Measurements from ENCODE around the gene ABT1. TPM values are rescaled to one million over a fixed set of nuclear protein-coding genes. Genes with fewer than 3 reads are reported as not detected.
A peak's percentile ranks its signal among the peaks of the same experiment; 100 is the strongest.

ABT1 gene
- total RNA-seq, 2 experiments from 2014 or later: 26.3 to 34.6 TPM

- Histone ChIP-seq H3K4me2 (ENCODE audit: low read length) (peak overlapping the region; percentile 65), H3K36me3 (ENCODE audit: insufficient read depth, low read length) (no peaks in the 10 kb centered on the region), H3K27ac (ENCODE audit: low read depth, low read length, poor library complexity, severe bottlenecking) (no peak overlapping the region), H2AFZ (ENCODE audit: low read length) (peak overlapping the region; percentile 84; the same call in 1 of the 2 replicates), H3K4me3 (ENCODE audit: low read depth, low read length, poor library complexity, severe bottlenecking) (peak overlapping the region; percentile 21), H4K20me1 (ENCODE audit: insufficient read depth, low read length) (no peaks in the 10 kb centered on the region), H3K9me2 (ENCODE audit: insufficient read depth, low read length) (no peaks in the 10 kb centered on the region), H3K9me3 (ENCODE audit: low read length) (no peaks in the 10 kb centered on the region), H3K4me1 (ENCODE audit: insufficient read depth, low read length, poor library complexity, severe bottlenecking) (no peaks in the 10 kb centered on the region), H3K79me2 (ENCODE audit: insufficient read depth, low read depth, low read length) (no peaks in the 10 kb centered on the region)
- DNase-seq (ENCODE audit: low spot score): peak; percentile 80
- POLR2A ChIA-PET: interaction anchor here (0.6 kb wide), 1 partner anchor 1184 kb away, joined by 3 read pairs; no protein-coding TSS in a partner anchor
- TF ChIP-seq, protein P1, sequence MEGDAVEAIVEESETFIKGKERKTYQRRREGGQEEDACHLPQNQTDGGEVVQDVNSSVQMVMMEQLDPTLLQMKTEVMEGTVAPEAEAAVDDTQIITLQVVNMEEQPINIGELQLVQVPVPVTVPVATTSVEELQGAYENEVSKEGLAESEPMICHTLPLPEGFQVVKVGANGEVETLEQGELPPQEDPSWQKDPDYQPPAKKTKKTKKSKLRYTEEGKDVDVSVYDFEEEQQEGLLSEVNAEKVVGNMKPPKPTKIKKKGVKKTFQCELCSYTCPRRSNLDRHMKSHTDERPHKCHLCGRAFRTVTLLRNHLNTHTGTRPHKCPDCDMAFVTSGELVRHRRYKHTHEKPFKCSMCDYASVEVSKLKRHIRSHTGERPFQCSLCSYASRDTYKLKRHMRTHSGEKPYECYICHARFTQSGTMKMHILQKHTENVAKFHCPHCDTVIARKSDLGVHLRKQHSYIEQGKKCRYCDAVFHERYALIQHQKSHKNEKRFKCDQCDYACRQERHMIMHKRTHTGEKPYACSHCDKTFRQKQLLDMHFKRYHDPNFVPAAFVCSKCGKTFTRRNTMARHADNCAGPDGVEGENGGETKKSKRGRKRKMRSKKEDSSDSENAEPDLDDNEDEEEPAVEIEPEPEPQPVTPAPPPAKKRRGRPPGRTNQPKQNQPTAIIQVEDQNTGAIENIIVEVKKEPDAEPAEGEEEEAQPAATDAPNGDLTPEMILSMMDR (conservative IDR thresholded peaks at IDR 0.05; ENCODE audit: low read length): peak; percentile 96
- TF ChIP-seq EZH2phosphoT487 (IDR thresholded peaks at IDR 0.05; ENCODE audit: borderline replicate concordance, low read depth, low read length): no peak
- no TSS peak for BruUV-seq (replicated peaks)
- CTCF ChIA-PET (ENCODE audit: unreplicated experiment): no interaction called here
- intact Hi-C loops (cut with micrococcal nuclease; ENCODE audit: unreplicated experiment): loop anchor here (1.0 to 5.0 kb wide), 2 partner anchors 472 to 520 kb away; no protein-coding TSS in a partner anchor
These were observed 10.9 kb downstream of the ABT1 start for GRCh38 chr6:26607434-26608230.

- H3K9me2 ChIP-seq (ENCODE audit: insufficient read depth, low read length): no peaks in the 10 kb centered on the region
- H3K9me3 ChIP-seq (ENCODE audit: low read length): no peaks in the 10 kb centered on the region
- H3K36me3 ChIP-seq (ENCODE audit: insufficient read depth, low read length): no peaks in the 10 kb centered on the region
- H3K4me1 ChIP-seq (ENCODE audit: insufficient read depth, low read length, poor library complexity, severe bottlenecking): no peaks in the 10 kb centered on the region
- H3K27ac ChIP-seq (ENCODE audit: low read depth, low read length, poor library complexity, severe bottlenecking): no peak overlapping the region
- intact Hi-C loops (cut with micrococcal nuclease; ENCODE audit: unreplicated experiment): loop anchor here (5.0 kb wide), 1 partner anchor 518 kb away; no protein-coding TSS in a partner anchor
- CTCF ChIA-PET (ENCODE audit: unreplicated experiment): no interaction called here
- no peaks in the 10 kb centered on the region for H4K20me1 ChIP-seq (ENCODE audit: insufficient read depth, low read length)
- TF ChIP-seq, protein P1 (conservative IDR thresholded peaks at IDR 0.05; ENCODE audit: low read length): no peak
- no peak for TF ChIP-seq EZH2phosphoT487 (IDR thresholded peaks at IDR 0.05; ENCODE audit: borderline replicate concordance, low read depth, low read length)
- POLR2A ChIA-PET: no interaction called here
- DNase-seq (ENCODE audit: low spot score): no peak
- H3K79me2 ChIP-seq (ENCODE audit: insufficient read depth, low read depth, low read length): no peaks in the 10 kb centered on the region
- no peak overlapping the region for H3K4me2 ChIP-seq (ENCODE audit: low read length)
- no peak overlapping the region for H3K4me3 ChIP-seq (ENCODE audit: low read depth, low read length, poor library complexity, severe bottlenecking)
- 0 out of 2 replicates have a peak overlapping the region, but pooled peaks have one; percentile 4 for H2AFZ ChIP-seq (ENCODE audit: low read length)
- no TSS peak for BruUV-seq (replicated peaks)
These were observed 12.7 kb downstream of the ABT1 start for GRCh38 chr6:26609463-26609862.

- Histone ChIP-seq H2AFZ (ENCODE audit: low read length) (no peak overlapping the region), H3K27ac (ENCODE audit: low read depth, low read length, poor library complexity, severe bottlenecking) (no peak overlapping the region), H3K36me3 (ENCODE audit: insufficient read depth, low read length) (no peaks in the 10 kb centered on the region), H3K9me2 (ENCODE audit: insufficient read depth, low read length) (no peaks in the 10 kb centered on the region), H3K4me1 (ENCODE audit: insufficient read depth, low read length, poor library complexity, severe bottlenecking) (no peaks in the 10 kb centered on the region), H3K9me3 (ENCODE audit: low read length) (no peaks in the 10 kb centered on the region), H3K4me3 (ENCODE audit: low read depth, low read length, poor library complexity, severe bottlenecking) (no peak overlapping the region), H3K79me2 (ENCODE audit: insufficient read depth, low read depth, low read length) (no peaks in the 10 kb centered on the region), H4K20me1 (ENCODE audit: insufficient read depth, low read length) (no peaks in the 10 kb centered on the region), H3K4me2 (ENCODE audit: low read length) (no peak overlapping the region)
- intact Hi-C loops (cut with micrococcal nuclease; ENCODE audit: unreplicated experiment): no loop called here
- ChIA-PET CTCF (ENCODE audit: unreplicated experiment) (no interaction called here), POLR2A (no interaction called here)
- DNase-seq (ENCODE audit: low spot score): no peak
- BruUV-seq (replicated peaks): no TSS peak
- TF ChIP-seq, protein P1 (conservative IDR thresholded peaks at IDR 0.05; ENCODE audit: low read length): no peak
- no peak for TF ChIP-seq EZH2phosphoT487 (IDR thresholded peaks at IDR 0.05; ENCODE audit: borderline replicate concordance, low read depth, low read length)
These were observed 14.8 kb downstream of the ABT1 start for GRCh38 chr6:26611599-26611998.
